Kidney tubule cell (primary cell): ENCODE results near the gene EPHA6.

Source experiments
- DNase-seq: peaks from one replicate; pipeline ENCODE4 v3.0.0-alpha.2; 2018; ENCODE audit warnings: low spot score

The EPHA6 gene

DNA sequence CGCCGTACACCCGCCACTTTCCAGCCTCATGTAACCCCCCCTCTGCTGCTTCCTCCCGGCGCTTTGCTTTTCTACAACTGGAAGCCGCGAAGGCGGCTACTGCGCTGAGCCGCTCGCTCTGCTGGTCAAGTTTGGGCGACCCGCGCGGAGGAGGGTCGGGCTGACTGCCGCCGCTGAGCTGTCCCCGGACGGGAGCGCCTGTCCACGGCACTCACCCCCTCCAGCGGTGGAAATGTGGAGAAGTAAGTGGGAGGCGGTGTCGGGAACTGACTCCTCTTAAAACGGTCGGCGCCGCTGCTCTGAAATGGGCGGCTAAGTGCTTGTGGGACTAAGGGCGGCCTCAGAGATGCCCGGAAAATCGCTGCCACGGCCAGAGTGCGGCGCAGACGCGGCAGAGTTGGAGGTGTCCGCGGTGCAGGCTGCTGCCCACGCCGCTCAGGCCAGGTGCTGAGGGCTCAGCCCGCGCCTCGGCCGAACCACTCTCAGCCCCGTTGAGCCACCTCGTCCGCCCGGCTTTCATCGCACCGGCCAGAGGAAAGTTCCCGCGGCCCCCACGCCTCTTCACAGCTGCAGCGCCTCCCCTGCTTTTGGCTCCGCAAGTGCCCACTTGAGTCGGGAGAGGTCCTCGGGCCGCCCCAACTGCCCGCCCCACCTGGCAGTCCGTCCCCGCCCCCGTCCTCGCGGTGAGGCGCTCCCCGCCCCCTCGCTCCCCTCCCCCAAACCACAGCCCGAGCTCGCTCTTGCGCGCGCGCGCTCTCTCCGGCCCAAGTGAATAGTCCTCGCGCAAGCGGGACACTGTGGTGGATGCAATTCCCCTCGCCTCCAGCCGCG, at the start of gene EPHA6:
Gene EPHA6, plus strand, starts transcription at position 775 of the 831 bp plus-strand sequence.
- DNase-seq = peak; percentile 62

DNA sequence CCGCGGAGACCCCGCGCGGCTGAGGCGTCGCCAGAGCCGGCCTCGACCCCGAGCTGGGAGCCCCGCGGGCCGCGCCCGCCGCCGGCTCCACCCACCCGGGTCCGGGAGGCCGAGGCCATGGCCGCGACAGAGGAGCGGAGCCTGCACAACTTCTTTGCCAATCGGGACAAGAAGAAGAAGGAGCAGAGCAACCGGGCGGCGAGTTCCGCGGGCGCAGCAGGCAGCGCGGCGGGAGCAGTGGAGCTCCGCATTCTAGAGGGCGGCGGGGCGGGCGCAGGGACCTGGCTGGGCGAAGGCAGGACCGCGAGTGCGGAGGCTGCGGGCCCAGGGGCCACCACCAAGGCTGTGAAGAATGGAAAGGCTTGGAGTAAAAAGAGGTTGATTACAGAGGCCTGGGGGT, 37.6 kb upstream of the EPHA6 start:
- DNase-seq = no peak

DNA sequence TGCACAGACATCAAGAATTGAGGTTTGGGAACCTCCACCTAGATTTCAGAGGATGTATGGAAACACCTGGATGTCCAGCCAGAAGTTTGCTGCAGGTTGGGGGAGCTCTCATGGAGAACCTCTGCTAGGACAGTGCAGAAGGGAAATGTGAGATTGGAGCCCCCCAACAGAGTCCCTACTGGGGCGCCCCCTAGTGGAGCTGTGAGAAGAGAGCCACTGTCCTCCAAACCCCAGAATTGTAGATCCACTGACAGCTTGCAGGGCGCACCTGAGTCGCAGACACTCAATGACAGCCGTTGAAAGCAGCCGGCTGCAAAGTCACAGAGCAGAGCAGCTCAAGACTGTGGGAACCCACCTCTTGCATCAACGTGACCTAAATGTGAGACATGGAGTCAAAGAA, 34.6 kb upstream of the EPHA6 start:
- no peak for DNase-seq

DNA sequence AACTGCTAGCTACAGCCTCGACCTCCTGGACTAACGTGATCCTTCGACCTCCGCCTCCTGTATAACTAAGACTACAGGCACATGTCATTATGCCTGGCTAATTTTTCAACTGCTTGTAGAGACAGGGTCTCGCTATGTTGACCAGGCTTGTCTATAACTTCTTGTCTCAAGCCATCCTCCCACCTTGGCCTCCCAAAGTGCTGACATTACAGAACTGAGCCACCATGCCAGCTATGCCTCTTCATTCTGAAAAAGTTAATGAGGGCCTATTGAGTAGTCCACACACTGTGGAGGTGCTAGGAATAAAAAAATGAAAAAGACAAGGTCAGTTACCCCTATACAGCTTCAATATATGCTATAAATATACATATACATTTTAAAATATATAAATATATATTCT, 18.3 kb upstream of the EPHA6 start:
- no peak for DNase-seq

DNA sequence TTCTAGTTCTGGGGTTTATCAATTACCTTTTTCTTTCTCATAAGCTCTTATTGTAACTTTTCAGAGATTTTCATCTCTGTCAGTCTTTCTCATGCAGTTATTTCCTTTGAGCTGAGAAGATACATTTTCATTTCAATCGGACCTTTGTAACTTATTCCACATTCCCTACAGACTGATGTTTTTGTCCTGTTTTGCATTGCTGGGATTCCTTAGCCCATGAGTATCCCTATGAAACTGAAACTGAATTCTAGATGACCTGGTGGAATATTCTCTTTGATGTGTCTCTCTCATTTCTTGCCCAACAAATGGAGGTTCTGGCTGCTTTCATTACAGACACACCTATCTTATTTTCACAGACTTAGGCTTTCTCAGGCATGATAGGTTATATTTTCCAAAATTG, 10.5 kb upstream of the EPHA6 start:
- DNase-seq = peak; percentile 38

DNA sequence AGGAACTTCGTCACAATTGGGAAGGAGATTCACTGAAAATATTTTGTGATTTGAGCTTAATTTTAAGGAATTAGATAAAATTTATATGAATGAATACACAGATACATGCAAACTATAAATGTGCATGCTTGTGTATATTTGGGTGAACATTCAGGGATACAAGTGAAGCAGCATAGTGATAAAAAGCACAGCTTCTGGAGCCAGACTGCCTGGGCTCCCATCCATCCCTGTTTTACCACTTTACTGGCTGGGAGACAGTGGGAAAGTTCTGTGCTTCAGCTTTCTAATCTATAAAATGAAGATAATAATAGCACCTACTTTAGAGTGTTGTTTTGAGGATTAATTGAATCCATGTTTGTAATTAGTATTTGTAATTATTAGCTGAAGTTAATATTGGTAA, 8.1 kb upstream of the EPHA6 start:
- no peak for DNase-seq

DNA sequence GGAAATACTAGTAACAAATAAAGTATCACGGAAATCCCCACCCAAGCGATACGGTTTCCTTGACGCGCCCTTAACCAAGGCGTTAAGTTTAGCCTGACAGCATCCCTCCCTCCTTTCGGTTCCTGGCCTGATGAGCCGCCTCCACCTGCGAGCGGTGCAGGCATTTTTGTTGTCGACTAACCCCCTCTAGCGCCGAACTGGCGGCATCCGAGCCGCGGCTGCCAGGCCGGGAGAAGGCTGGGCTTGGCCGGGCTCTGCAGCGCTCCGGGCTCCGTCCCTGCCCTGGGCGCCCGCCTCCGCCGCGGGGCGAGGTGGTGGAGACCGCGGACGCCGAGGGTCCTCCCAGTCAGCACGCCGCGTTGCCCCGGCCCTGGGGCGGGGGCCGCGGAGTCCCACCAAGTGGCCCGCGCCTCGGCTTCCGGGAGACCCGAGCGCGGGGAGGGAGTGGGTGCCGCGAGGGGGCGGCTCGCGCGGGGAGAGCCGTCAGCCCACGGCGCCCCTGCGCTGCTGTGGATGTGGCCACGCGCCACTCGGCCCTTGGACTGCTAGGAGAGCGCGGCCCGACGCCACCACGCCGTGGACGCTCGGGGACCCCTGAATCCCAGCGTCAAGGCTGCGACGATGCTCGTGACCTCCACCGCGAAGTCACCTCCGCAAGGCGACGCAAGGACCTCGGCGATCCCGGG, 1.1 kb upstream of the EPHA6 start:
- DNase-seq = peak; percentile 81

DNA sequence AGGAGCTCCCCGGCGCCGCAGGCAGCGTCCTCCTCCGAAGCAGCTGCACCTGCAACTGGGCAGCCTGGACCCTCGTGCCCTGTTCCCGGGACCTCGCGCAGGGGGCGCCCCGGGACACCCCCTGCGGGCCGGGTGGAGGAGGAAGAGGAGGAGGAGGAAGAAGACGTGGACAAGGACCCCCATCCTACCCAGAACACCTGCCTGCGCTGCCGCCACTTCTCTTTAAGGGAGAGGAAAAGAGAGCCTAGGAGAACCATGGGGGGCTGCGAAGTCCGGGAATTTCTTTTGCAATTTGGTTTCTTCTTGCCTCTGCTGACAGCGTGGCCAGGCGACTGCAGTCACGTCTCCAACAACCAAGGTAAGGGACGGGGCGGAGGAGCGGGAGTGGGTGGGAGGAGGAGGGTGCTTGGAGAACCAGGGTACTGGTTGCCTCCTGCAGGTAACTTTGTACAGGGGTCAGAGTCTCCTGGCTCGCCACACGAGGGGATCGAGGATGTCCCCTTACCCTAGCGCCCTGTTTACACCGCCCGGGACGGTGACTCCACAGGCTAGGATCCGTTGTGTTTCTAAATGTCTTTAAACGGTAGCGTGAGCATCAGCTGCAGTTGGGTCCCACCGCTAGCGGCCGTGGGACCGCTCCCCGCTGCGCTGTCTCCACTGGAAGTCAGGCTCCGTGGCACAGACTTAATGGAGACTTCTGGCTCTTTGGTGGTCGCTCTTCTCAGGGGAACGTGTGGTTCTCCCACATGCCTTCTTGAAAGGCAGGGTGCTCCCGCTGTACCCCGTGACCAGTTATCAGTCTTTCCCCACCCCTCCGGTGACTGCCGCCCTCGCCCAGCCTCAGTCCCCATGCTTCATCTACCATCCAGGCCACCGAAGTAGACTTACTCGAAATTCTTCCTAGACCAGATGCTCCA, 515 bp downstream of the EPHA6 start:
- no peak for DNase-seq

DNA sequence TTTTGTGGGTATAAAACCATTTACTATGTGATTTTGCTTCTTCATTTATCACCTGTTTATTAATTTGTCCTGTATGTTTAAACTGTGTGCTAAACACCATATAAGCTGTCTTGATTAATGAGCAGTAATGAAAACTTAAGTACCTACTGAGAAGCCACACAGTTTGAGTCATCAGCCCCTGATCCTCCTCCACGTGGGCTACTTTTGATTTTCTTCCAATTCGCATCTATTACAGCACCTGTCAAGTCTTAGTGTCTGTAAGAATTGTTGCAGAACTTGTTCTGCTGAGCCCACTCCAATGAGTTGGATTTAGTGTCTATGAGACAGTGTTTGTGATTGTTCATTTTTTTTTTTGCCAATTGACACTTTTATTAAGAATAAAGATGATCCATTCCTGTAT, 16.8 kb downstream of the EPHA6 start:
- no peak for DNase-seq

DNA sequence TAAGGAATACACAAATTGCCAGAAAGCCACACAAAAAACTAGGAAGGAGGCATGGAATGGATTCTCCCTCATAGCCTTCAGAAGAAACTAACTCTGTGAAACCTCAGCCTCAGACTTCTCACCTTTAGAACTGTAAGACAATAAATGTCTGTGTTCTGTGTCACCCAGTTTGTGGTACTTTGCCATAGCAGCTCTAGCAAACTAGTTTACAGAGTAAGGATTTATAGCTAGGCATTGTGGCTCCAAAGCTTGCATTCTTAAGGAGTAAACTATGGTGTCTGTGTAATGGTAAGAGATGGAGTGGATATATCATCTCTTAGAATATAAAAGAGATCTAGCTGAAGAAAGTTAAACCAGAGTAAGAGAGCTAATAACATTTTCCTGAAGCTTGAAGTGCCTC, 18.9 kb downstream of the EPHA6 start:
- no peak for DNase-seq

DNA sequence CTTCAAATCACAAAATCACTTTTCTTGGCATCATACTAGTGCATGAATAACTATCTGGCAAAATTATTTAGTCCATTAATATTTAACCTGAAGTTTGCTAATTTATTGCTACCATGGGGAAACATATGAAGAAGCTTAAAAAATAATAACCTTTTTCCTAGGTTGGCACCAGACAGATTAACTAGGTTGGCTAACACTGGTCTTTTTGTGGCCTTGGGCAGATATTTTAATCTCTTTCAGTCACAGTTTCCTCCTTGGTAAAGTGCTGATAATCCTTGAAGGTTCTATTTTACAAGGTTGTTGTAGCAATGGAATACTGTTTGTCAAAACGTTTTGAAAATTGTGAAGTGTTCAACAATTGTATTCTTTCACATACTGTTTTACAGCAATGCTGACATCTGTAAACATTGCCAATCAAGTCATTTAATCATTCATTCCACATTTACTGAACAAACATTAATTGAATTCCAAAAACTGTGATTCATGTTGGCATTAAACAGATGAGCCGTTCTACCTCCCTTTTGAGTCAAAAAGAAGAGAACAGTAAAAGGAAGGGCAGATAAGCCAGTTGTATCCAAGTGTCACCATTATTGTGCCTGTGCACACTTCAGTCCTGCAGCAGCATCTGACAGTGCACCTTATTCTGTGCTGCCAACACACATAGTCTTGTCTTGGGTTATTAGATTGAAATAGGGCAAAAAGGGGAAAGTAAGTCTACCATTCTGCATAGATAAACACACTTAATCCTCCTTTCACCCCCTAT, 21.9 kb downstream of the EPHA6 start:
- no peak for DNase-seq

DNA sequence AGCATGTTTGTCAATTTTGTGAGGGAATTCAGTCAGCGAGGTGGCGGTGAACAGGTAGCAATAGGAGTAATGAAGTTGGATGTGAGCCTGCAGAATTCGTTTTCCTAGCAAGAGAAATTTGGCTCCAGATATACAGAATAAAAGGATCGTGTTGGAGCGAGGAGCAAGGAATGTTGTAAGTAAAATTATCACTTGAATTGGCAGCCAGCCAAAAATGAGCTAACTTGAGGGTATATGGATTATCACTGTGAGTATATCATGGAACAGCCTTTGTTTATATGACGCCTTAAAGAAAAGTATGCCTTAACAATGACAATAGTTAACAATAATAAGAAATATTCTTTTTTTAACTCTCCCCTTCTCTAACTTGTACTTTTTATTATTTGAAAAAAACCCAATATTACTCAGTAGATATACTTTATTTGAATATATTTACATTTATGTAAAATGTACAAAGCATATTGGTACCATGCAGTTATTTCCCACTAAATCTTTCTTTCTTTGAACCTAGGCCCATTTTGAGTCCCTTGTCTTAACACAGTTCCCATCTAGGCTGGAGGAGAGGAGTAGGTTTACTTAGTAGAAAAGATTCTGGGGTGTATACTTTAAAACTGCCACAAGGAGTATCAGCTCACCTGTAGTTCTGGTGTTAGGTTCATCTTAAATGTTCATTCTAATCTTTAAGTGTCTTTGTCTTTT, 29.3 kb downstream of the EPHA6 start:
- DNase-seq = no peak

DNA sequence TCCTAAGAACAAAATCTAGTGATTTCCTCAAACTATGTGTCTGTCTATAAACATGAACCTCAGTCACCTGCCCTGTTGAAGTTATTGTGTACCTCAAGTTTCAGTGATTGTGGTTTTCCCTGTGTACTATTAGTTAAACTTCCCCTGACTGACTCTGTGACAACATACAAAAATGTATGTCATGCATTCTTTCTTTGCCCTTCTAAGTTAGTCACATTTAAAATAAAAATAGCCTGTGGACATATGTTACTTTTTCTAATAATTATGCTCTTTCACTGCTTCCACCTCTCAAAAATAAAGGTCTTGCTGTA, 29.8 kb downstream of the EPHA6 start:
- no peak for DNase-seq

DNA sequence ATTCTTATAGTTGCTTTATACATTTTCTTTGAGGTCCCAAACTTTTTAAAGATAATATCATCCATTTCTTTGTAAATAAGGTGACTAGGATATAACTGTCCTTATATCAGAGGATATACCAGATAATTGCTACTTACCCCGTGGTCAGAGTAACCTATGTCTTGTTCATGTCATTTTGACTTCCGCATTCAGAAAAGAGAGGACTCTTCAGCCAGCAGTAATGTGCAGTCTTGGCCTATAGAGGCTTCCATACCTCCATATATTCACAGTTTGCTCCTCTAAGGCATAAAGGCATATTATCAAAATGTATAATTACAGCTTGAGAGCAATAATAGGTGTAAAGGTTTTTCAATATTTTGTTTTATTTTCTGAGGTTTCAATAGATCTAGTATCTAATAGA, 38.5 kb downstream of the EPHA6 start:
- no peak for DNase-seq

DNA sequence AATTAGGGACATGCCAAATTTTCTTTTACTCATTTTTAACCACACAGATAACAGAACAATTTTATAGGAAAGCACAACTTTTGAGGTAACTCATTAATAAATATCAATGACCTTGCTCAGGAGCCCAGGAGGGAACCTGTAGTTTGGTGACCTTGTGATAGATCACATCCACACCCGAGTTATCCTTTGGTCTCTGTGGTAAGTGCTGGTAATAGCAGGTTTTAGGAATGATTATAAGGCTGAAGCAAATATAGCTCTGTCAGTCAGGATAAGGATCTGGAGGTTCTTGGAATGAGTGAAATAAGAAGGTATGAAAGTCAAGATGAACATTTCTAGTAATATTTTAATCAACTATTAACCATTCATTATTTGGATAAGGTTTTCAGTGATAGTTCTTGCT, 46.5 kb downstream of the EPHA6 start:
- DNase-seq = no peak

DNA sequence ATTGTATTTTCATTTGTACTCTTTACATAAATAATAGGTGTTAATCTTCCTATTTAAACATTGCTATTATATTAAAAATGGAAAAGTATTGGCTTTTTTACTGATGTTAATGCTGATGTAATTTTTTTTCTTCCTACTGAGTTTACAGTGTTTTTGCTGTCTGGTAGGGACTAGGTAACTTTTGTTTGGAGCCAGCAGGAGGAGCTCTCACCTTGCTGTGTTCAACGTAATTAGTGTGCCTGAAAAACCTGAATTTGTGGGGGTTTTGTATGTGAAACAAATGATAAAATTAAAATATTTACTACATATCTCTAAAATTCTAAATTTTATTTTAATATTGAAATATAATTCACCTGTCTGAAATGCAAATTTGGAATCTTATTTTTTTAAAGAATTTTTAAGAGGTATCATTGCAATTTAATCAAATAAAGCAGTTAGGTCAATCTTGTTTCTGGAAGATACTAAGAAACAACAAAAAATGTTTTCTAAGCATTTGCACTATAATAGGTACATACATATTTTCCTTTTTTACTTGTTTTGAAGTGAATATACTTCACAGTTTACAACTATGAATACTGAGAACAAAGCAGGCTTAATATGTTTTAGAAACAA, 48.8 kb downstream of the EPHA6 start:
- peak; percentile 49 for DNase-seq

DNA sequence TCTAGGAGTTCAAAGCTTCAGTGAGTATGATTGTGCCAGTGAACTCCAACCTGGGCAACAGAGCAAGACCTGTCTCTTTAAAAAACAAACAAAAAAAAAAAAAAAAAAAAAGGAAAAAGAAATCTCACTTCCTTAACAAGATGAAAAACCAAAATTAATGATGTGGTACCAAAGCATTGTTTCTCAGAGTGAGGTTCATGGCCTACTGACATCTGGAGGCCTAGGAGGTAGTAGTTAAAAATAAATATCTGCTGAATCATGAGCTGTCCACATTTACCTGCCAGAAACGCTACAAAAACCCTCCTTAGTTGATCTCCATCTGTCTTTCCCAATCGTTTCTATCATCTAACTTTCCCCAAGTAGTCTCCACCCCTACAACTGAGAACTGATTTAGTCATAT, 51.2 kb downstream of the EPHA6 start:
- DNase-seq = peak; percentile 2

DNA sequence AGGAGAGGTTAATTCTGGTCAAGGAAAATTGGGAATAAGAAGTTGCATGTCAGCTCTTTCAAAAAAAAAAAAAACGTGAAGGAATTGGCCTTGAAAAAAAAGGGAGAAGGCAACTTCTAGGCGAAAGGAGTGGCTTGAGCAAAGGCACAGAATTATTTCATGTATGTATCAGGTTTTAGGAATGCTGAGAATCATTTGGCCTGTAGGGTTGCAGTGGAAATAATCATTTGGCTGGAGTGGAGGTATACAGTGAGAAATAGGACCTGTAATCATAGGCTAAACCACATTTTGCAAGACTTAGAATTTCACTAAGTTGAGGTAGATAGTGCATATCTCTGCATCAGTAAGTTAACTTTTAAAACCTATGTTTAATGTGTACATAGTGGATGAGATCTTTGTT, 54.9 kb downstream of the EPHA6 start:
- no peak for DNase-seq

DNA sequence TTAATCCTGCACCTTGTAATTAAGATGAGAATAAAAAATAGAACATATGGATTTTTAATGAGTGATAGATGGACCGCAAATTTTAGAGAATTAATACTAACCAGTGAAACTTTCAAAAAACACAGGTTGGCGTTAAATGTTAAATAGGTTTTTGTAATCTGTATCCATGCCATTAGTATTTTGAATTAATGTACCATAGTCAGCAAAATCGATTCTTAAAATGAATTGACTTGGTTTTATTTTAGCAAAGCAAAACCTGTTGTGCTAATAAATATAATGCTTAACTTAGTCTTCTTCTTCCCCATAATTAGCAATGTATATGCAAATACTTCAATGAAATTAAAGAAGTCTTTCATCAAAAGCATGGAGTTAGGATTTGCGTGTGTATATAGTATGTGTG, 63.1 kb downstream of the EPHA6 start:
- DNase-seq = no peak

DNA sequence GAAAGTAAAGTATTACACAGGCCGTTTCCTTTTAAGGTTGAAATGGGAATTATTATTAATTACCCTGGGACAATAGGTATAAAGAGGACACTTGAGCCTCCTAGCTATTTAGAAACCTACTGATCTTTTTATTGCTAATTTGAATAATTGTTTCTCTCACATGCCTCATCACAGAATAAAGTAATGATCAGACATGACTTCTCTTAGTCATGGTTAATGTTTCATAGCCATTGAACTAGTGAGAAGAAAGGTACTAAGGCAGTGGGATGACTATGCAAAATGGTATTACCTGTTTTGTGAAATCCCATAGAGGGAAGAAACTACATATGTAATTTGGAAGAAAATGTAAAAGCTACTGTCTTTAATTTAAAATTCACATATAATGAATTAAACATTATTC, 85.6 kb downstream of the EPHA6 start:
- DNase-seq = no peak

DNA sequence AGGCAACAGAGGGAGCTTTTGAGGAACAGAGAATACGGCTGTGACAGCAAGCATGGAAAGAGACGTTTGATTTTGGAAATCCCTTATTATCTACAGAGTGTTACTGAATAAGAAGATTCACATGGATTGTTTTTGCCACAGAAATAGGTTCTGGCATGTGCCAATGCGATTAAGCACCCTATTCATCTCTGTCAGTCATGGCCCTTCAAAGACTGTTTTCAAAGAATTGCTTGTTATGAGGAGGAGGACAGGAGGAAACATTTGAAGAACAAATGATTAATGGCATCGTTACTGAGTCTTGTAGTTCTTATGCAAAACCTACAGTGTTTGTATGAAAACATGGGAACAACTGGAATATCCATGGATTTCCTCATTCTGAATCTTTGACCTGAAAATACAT, 86.2 kb downstream of the EPHA6 start:
- DNase-seq = no peak
